Epithelial cell of esophagus (primary cell): Measurements from ENCODE around the gene ATG16L2.

Experiments used
- DNase-seq: peaks from one replicate; pipeline ENCODE4 v3.0.0; 2010; ENCODE audit warnings: low read depth
- H3K4me3 ChIP-seq: 2 replicates; pipeline ENCODE4 v1.5.1; 2011; ENCODE audit warnings: mild to moderate bottlenecking, low read length, control low read depth
- CTCF ChIP-seq: IDR thresholded peaks from 2 replicates; pipeline ENCODE4 v1.5.1; 2011; ENCODE audit warnings: low read depth, mild to moderate bottlenecking, low read length, control low read depth, inconsistent platforms; ENCODE audit not compliant: insufficient read depth; ENCODE audit errors: missing control alignments

The ATG16L2 gene

GRCh38 chr11:72828692-72829101 lies 14.5 kb downstream of the ATG16L2 start:
- no peak for DNase-seq
- TF ChIP-seq CTCF, result no peak
- H3K4me3 ChIP-seq, result no peak overlapping the region

- DNase-seq, result no peak
- H3K4me3 ChIP-seq, result no peak overlapping the region
- TF ChIP-seq CTCF, result no peak
Observed at GRCh38 chr11:72829178-72829577, 15.0 kb downstream of the ATG16L2 start.

GRCh38 chr11:72829884-72830533 lies 15.8 kb downstream of the ATG16L2 start:
- no peak for TF ChIP-seq CTCF
- DNase-seq, result no peak
- no peak overlapping the region for H3K4me3 ChIP-seq

- peak; percentile 67 for DNase-seq
- H3K4me3 ChIP-seq, result no peak overlapping the region
- TF ChIP-seq CTCF, result peak; percentile 96
Observed at GRCh38 chr11:72831521-72832300, 17.5 kb downstream of the ATG16L2 start.

GRCh38 chr11:72832301-72833082 lies 18.3 kb downstream of the ATG16L2 start:
- no peak for TF ChIP-seq CTCF
- no peak for DNase-seq

GRCh38 chr11:72833083-72833733 lies 19.0 kb downstream of the ATG16L2 start:
- DNase-seq, result no peak
- no peak overlapping the region for H3K4me3 ChIP-seq
- no peak for TF ChIP-seq CTCF

More at GRCh38 chr11:72832301-72833082, 18.3 kb downstream of the ATG16L2 start:
- no peak overlapping the region for H3K4me3 ChIP-seq
